ENCODE data around the gene CHST11. TPM values are rescaled to one million over a fixed set of nuclear protein-coding genes. Genes with fewer than 3 reads are reported as not detected.

The CHST11 gene
- total RNA-seq, 1 donor = 10.8 TPM

- no peak overlapping the region for H3K4me3 ChIP-seq (ENCODE audit: low read depth, low read length)
- no peak for TF ChIP-seq CTCF (IDR thresholded peaks at IDR 0.05; ENCODE audit: insufficient read depth, low read length)
- no peak for DNase-seq (ENCODE audit: low read depth)
Measured at GRCh38 chr12:104490186-104490585, 33.4 kb downstream of the CHST11 start.

- no peak for TF ChIP-seq CTCF (IDR thresholded peaks at IDR 0.05; ENCODE audit: insufficient read depth, low read length)
- H3K4me3 ChIP-seq (ENCODE audit: low read depth, low read length) = no peak overlapping the region
- DNase-seq (ENCODE audit: low read depth) = no peak
Measured at GRCh38 chr12:104490850-104491249, 34.1 kb downstream of the CHST11 start.

GRCh38 chr12:104493496-104493895 lies 36.7 kb downstream of the CHST11 start:
- H3K4me3 ChIP-seq (ENCODE audit: low read depth, low read length) = no peak overlapping the region
- no peak for DNase-seq (ENCODE audit: low read depth)
- TF ChIP-seq CTCF (IDR thresholded peaks at IDR 0.05; ENCODE audit: insufficient read depth, low read length) = no peak

- TF ChIP-seq CTCF (IDR thresholded peaks at IDR 0.05; ENCODE audit: insufficient read depth, low read length) = no peak
- peak overlapping the region; percentile 25 for H3K4me3 ChIP-seq (ENCODE audit: low read depth, low read length)
- peak; percentile 79 for DNase-seq (ENCODE audit: low read depth)
Measured at GRCh38 chr12:104494137-104494792, 37.5 kb downstream of the CHST11 start.

GRCh38 chr12:104494793-104495158 lies 38.0 kb downstream of the CHST11 start:
- peak overlapping the region; percentile 50 for H3K4me3 ChIP-seq (ENCODE audit: low read depth, low read length)
- peak; percentile 53 for DNase-seq (ENCODE audit: low read depth)
- no peak for TF ChIP-seq CTCF (IDR thresholded peaks at IDR 0.05; ENCODE audit: insufficient read depth, low read length)

- TF ChIP-seq CTCF (IDR thresholded peaks at IDR 0.05; ENCODE audit: insufficient read depth, low read length) = no peak
- no peak overlapping the region for H3K4me3 ChIP-seq (ENCODE audit: low read depth, low read length)
- peak; percentile 56 for DNase-seq (ENCODE audit: low read depth)
Measured at GRCh38 chr12:104495786-104496185, 39.0 kb downstream of the CHST11 start.

- TF ChIP-seq CTCF (IDR thresholded peaks at IDR 0.05; ENCODE audit: insufficient read depth, low read length) = no peak
- peak; percentile 41 for DNase-seq (ENCODE audit: low read depth)
- H3K4me3 ChIP-seq (ENCODE audit: low read depth, low read length) = no peak overlapping the region
Measured at GRCh38 chr12:104496336-104496735, 39.6 kb downstream of the CHST11 start.
